Measurements from ENCODE around the gene TENT5C. TPM values are rescaled to one million over a fixed set of nuclear protein-coding genes. Genes with fewer than 3 reads are reported as not detected.

Gene TENT5C
- total RNA-seq, 2 experiments from 2014 or later: 18.4 to 18.8 TPM

DNA sequence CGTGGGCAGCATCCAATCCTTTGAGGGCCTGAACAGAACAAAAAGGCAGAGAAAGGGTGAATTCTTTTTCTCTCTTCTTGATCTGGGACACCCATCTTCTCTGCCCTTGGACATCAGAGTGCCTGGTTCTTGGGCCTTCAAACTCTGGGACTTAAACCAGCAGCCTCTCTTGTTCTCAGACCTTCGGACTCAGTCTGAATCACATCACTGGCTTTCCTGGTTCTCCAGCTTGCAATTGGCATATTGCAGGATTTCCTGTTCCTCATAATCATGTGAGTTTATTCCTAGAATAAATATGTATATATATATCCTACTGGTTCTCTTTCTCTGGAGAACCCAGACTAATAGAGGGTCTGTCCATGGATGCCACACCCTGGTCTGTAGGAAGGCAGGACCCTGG is 16.3 kb upstream of the TENT5C start:
- Mint-ChIP-seq H3K4me1 (no peaks in the 10 kb centered on the region), H3K4me3 (no peak overlapping the region), H3K27ac (no peak overlapping the region), H3K9me3 (no peaks in the 10 kb centered on the region), H3K27me3 (peaks cover 2% of the 10 kb centered on the region), H3K36me3 (no peaks in the 10 kb centered on the region)
- ATAC-seq (ENCODE audit: low read depth): no peak
- POLR2A ChIA-PET: interaction anchor here (0.6 kb wide), 1 partner anchor 19 kb away, joined by 3 read pairs; no protein-coding TSS in a partner anchor
- DNase-seq: no peak

DNA sequence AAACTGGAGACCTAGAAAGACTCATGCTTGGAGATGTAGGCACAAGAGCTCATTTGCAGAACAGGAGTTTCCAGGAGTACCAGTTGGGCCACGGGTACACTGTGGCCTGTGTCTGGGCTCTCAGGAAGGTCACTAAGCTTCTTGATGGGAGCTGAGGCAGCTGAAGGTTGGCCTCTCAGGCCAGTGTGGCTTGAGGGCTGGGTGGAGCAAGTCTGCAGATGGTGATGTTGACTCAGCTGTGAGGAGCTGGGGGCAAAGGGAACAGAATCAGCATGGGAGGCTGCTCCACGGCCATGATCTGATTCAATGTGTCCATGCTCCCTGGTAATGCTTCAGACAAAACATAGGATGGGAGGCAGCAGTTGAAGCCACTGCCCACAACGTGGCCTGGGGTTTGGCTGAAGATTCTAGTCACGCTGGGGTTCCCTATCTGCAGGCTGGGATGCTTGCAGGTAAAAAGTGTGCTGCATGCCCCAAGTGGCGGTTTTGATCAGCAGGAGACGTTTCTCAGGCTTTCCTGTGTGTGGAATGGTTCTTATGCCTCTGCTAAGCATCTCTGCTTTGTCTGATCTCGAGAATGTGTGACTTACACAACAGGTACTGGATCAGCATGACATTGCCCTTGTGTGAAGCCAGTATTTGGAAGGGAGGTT is 15.4 kb upstream of the TENT5C start:
- H3K27ac Mint-ChIP-seq: no peak overlapping the region
- H3K9me3 Mint-ChIP-seq: no peaks in the 10 kb centered on the region
- no peaks in the 10 kb centered on the region for H3K4me1 Mint-ChIP-seq
- no peak overlapping the region for H3K4me3 Mint-ChIP-seq
- no peaks in the 10 kb centered on the region for H3K36me3 Mint-ChIP-seq
- no peak for ATAC-seq (ENCODE audit: low read depth)
- DNase-seq: no peak
- POLR2A ChIA-PET: interaction anchor here (0.6 kb wide), 2 partner anchors 13 to 18 kb away, joined by 3 to 4 read pairs; no protein-coding TSS in a partner anchor
- peaks cover 2% of the 10 kb centered on the region for H3K27me3 Mint-ChIP-seq

DNA sequence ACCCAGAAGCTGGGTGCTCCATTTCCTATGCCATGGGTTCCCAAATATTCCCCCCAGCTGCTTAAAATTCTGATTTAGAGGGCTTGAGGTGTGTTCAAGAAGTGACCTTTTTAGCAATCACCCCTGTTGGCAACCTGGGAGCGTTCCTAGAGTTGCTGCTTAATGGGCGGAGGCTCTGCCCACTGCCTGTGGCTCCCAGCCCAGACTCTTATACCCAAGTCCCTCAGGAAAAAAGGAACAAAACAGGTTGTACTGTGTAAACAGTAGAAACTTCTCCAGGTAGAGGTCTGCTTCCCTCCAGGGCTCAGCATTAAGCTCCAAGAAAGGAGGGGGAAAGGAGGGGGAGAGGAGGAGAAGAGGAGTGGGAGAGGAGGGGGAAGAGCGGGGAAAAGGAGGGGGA is 14.6 kb upstream of the TENT5C start:
- Mint-ChIP-seq H3K4me1 (no peaks in the 10 kb centered on the region), H3K9me3 (no peaks in the 10 kb centered on the region), H3K4me3 (no peak overlapping the region), H3K27ac (no peak overlapping the region), H3K27me3 (peaks cover 2% of the 10 kb centered on the region), H3K36me3 (no peaks in the 10 kb centered on the region)
- POLR2A ChIA-PET: interaction anchor here (0.6 to 1.0 kb wide), 2 partner anchors 14 to 69 kb away, joined by 4 to 5 read pairs; no protein-coding TSS in a partner anchor
- ATAC-seq (ENCODE audit: low read depth) (no peak), DNase-seq (no peak)

DNA sequence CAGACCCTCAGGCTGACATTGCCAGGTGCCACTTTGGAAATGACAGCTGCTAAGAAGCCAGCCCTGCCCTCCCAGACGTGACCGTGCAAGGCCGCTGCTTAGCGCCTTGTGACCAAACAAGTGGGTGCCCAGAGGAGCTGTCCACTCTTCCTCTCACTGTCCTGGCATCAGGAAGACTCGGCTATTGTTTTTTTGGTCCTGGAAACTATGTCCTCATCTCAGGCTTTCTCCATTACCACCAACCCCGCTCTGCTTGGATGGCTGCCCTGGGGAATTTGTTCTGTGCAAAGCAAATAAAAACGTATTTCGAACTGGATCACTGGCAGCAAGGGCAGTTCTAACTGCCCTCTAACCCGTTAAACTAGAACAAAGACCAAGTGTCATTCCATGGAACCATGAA is 13.7 kb upstream of the TENT5C start:
- Mint-ChIP-seq H3K27ac (no peak overlapping the region), H3K36me3 (no peaks in the 10 kb centered on the region), H3K27me3 (peaks cover 7% of the 10 kb centered on the region), H3K4me1 (no peaks in the 10 kb centered on the region), H3K4me3 (no peak overlapping the region), H3K9me3 (no peaks in the 10 kb centered on the region)
- DNase-seq (no peak), ATAC-seq (ENCODE audit: low read depth) (no peak)
- POLR2A ChIA-PET: interaction anchor here (1.0 kb wide), 1 partner anchor 68 kb away, joined by 5 read pairs; no protein-coding TSS in a partner anchor

GRCh38 chr1:117594261-117594990 is 11.4 kb upstream of the TENT5C start:
- ATAC-seq (ENCODE audit: low read depth) (peak; percentile 50), DNase-seq (no peak)
- Mint-ChIP-seq H3K9me3 (no peaks in the 10 kb centered on the region), H3K36me3 (no peaks in the 10 kb centered on the region), H3K4me1 (no peaks in the 10 kb centered on the region), H3K4me3 (no peak overlapping the region), H3K27me3 (peaks cover 10% of the 10 kb centered on the region), H3K27ac (no peak overlapping the region)
- POLR2A ChIA-PET: no interaction called here

GRCh38 chr1:117596023-117596720 is 9.7 kb upstream of the TENT5C start:
- POLR2A ChIA-PET: interaction anchor here (0.6 kb wide), 1 partner anchor 314 kb away, joined by 3 read pairs; no protein-coding TSS in a partner anchor
- DNase-seq: no peak
- no peaks in the 10 kb centered on the region for H3K9me3 Mint-ChIP-seq

DNA sequence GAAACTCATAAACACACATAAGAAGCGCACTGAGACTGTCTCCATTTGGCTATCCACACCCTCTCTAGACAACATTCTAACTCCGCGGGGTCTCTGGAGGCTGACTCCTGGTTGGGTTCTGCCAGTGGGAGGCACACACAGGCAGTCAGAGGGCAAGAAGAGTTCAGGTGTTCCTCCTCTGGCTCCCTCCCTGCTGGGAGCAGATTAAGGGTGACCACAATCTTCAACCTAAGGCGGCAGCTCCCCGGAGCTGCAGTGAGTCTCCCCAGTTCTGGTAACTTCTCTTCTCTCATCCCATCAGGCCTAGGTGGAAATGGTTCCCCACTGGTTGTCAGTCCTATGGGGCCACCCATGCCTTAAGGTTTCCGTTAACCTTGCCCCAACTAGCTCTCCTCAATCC is 7.4 kb upstream of the TENT5C start:
- no peaks in the 10 kb centered on the region for H3K36me3 Mint-ChIP-seq

More at GRCh38 chr1:117596023-117596720, 9.7 kb upstream of the TENT5C start:
- no peaks in the 10 kb centered on the region for H3K36me3 Mint-ChIP-seq
- no peak overlapping the region for H3K27ac Mint-ChIP-seq
- ATAC-seq (ENCODE audit: low read depth): no peak
- peaks cover 12% of the 10 kb centered on the region for H3K27me3 Mint-ChIP-seq
- no peaks in the 10 kb centered on the region for H3K4me1 Mint-ChIP-seq
- no peak overlapping the region for H3K4me3 Mint-ChIP-seq

GRCh38 chr1:117599286-117600221 is 6.3 kb upstream of the TENT5C start:
- Mint-ChIP-seq H3K9me3 (no peaks in the 10 kb centered on the region), H3K4me1 (peaks cover under 1% of the 10 kb centered on the region), H3K4me3 (no peak overlapping the region), H3K36me3 (no peaks in the 10 kb centered on the region), H3K27ac (no peak overlapping the region), H3K27me3 (peaks cover 30% of the 10 kb centered on the region)
- POLR2A ChIA-PET: interaction anchor here (0.6 kb wide), 2 partner anchors 10 to 80 kb away, joined by 3 read pairs; no protein-coding TSS in a partner anchor
- DNase-seq (no peak), ATAC-seq (ENCODE audit: low read depth) (no peak)

More for the DNA sequence above, 7.4 kb upstream of the TENT5C start:
- Mint-ChIP-seq H3K4me1 (no peaks in the 10 kb centered on the region), H3K9me3 (no peaks in the 10 kb centered on the region), H3K27ac (no peak overlapping the region), H3K4me3 (no peak overlapping the region), H3K27me3 (peaks cover 28% of the 10 kb centered on the region)
- POLR2A ChIA-PET: no interaction called here
- DNase-seq: no peak
- no peak for ATAC-seq (ENCODE audit: low read depth)

DNA sequence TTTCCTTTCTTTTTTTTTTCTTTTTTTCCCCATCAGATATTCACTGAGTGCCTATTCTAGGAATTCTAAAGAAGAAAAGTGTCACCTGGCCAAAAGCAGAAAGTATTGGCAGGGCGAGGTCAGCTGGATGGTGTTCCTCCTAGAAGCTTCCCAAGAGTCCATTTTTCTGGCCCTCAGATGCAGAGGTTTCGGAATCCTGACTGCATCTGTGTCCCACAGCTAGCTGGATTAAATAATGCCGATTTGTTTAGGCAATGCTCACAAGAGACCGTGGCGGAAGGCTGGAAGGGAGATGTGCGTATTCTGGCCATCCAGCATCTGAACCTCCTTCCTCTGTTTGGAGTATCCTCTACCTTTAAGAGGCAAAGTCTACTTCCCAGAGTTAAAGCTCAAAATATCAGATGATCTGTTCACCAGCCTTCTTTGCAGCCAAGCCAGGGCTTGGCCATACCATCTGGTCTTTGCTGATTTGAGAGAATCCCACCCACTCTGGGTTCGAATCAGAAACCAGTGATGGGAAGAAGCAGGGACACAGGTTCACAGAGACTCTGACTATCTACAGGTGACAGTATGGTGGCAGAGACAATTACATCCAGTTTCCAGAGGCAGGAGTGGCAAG is 5.4 kb upstream of the TENT5C start:
- no peaks in the 10 kb centered on the region for H3K9me3 Mint-ChIP-seq
- H3K4me3 Mint-ChIP-seq: no peak overlapping the region
- H3K36me3 Mint-ChIP-seq: no peaks in the 10 kb centered on the region
- DNase-seq (no peak), ATAC-seq (ENCODE audit: low read depth) (no peak)
- peaks cover 4% of the 10 kb centered on the region for H3K4me1 Mint-ChIP-seq
- H3K27me3 Mint-ChIP-seq: peaks cover 32% of the 10 kb centered on the region
- no peak overlapping the region for H3K27ac Mint-ChIP-seq
- POLR2A ChIA-PET: interaction anchor here (0.6 kb wide), 1 partner anchor 9 kb away, joined by 3 read pairs; no protein-coding TSS in a partner anchor

DNA sequence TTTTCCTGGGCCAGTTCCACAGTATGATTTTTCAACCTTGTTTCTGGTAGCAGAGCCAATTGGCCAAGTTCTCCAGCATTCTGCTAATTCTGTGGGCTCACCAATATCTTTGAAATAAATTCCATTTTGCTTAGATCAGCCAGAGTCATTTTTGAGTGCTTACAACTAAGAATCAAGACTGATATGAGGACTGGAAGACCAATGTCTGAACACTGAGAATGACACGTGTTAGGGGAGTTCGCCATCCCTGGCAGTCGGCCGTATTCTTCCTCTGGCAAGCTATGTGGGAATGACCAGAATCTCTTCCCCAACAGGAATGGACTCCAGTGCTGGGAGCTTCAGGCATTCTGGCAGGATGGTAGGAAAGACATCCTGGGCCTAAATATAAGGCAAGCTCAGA is 4.9 kb upstream of the TENT5C start:
- no peak for ATAC-seq (ENCODE audit: low read depth)
- Mint-ChIP-seq H3K27me3 (peaks cover 32% of the 10 kb centered on the region), H3K4me1 (peaks cover 4% of the 10 kb centered on the region), H3K27ac (no peak overlapping the region), H3K4me3 (no peak overlapping the region), H3K9me3 (no peaks in the 10 kb centered on the region), H3K36me3 (no peaks in the 10 kb centered on the region)
- no peak for DNase-seq
- POLR2A ChIA-PET: no interaction called here

DNA sequence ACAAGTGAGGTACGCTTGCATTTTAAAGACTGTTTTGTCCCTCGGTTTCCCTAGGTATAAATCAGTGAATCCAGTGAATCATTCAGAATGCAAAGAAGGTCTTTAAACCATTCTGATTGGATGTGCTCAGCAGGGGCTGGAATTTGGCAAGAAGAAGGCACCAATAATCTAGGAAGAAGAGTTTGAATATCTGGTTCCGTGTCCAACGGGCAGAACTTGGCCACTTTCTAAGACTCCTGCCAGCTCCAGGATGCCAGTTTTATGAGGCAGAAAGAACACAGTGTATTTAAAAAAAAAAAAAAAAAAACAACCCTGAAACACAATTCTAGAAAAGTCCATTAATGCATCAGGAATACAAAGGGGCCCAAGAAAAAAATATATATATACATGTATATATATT is 3.0 kb upstream of the TENT5C start:
- Mint-ChIP-seq H3K27ac (no peak overlapping the region), H3K36me3 (no peaks in the 10 kb centered on the region), H3K4me3 (no peak overlapping the region), H3K27me3 (peaks cover 26% of the 10 kb centered on the region), H3K9me3 (no peaks in the 10 kb centered on the region), H3K4me1 (peaks cover 12% of the 10 kb centered on the region)
- DNase-seq (no peak), ATAC-seq (ENCODE audit: low read depth) (no peak)
- POLR2A ChIA-PET: interaction anchor here (0.6 kb wide), 1 partner anchor 40 kb away, joined by 5 read pairs; no protein-coding TSS in a partner anchor

- POLR2A ChIA-PET: interaction anchor here (1.1 to 3.8 kb wide), 3 partner anchors 54 to 89 kb away, joined by 3 to 116 read pairs (median 4); no protein-coding TSS in a partner anchor
- ATAC-seq (ENCODE audit: low read depth) (peak; percentile 37), DNase-seq (no peak)
- H3K27ac Mint-ChIP-seq: peak overlapping the region; percentile 60
- H3K36me3 Mint-ChIP-seq: peaks cover 19% of the 10 kb centered on the region
- H3K9me3 Mint-ChIP-seq: no peaks in the 10 kb centered on the region
- H3K4me1 Mint-ChIP-seq: peaks cover 30% of the 10 kb centered on the region
- peak overlapping the region; percentile 85 for H3K4me3 Mint-ChIP-seq
- peaks cover 23% of the 10 kb centered on the region for H3K27me3 Mint-ChIP-seq
These were observed 579 bp upstream of the TENT5C start for GRCh38 chr1:117605164-117605773.
